NCI-H82 (cell line): ENCODE results near the gene ESPN.
"Not testable (repeated sequence)": the region's sequence is repeated elsewhere in the genome, so short reads cannot be mapped to it uniquely, and the experiment has no call there.

Source experiments
- DNase-seq: peaks from one replicate; lab custom pipeline; 2025; lab: John Stamatoyannopoulos, UW

Gene ESPN

DNA sequence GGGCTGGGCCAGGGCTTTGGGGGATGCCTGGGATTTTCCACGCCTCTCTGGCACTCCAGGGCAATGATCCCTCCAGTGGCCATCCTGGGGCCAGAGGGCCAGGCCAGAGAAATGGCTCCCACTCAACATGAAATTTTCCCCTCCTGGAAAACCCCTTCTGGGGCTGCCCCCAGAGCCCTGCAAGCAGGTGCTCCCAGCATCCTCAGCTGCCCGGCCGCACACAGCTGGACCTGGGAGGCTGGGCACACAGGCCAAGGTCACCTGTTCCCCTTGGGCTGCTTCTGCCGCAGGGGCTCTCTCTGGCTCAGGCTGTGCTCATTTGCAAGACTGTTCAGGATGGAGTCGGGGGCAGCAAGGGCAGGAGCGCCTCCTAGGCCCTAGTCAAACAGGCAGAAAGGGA is 3.9 kb downstream of the ESPN start:
- DNase-seq: not testable (repeated sequence)

GRCh38 chr1:6429660-6430411 is 5.3 kb downstream of the ESPN start:
- DNase-seq: not testable (repeated sequence)

GRCh38 chr1:6431645-6432579 is 7.3 kb downstream of the ESPN start:
- DNase-seq: not testable (repeated sequence)

DNA sequence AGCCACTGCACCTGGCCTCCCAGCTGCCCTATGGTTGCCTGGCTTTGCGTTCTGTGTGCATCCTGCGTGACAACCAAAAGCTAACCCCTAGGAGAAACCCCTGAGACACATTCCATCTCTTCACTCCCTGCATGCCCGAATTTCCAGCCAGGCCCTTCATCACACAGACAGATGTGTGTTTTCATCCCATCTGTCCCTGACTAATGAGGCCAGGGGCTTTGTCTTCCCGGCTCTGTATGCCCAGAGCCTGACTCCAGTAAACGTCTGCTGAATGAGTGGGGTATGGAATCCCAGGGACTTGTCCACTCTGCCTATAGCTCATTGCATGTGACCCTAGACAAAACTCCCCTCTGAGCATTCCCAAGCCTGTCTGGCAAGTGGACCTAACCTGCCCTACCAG is 9.6 kb downstream of the ESPN start:
- DNase-seq: peak; percentile 46

DNA sequence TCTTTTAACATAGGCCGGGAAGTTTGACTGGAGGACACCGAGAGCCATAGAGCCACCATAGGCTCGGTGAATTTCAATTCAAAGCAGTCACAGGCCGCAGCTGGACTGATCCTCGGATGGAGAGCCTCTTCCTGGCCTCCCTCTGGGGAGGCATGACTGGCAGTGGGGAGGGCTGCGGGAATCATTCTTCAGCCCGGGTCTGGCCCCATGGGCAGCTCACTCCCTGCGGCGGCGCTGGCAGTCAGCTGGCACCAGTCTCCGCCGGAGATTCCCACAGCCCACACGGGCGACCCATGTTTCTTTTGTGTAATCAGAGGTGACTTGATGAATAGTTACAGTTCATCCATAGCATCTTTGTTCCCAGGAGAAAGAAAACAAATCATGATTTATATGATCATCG is 10.6 kb downstream of the ESPN start:
- DNase-seq: no peak

DNA sequence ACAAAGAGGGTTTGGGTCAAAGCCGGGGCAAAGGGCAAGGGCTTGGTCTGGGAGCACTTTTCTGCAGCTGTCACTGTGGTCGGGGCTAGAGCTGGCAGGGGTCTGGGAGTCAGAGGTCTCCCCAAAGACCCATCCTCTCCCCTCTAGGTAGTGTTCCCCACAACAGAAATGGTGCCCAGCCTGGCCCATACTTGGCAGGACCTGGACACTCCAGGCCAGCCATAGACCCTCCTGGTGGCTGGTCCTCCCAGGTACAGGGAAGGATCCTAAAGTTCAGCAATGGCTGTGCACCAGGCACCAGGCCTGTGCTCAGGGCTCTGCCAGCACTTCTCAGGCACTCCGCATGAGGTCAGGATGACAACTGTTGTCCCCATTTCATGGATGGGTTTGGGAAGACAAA is 11.0 kb downstream of the ESPN start:
- no peak for DNase-seq

DNA sequence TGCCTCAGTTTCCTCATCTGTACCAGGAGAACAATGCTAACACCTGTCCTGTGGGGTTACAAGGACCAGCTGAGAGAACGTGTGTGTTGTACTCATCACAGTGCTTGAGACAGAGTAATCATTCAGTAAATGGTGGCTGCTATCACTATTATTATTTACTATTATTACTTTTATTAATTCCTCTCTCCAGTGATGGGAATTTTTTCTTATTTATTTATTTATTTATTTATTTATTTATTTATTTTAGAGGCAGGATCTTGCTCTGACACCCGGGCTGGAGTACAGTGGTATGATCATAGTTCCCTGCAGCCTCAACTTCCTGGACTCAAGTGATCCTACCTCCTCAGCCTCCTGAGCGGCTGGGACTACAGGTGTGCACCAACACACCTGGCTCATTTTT is 11.7 kb downstream of the ESPN start:
- not testable (repeated sequence) for DNase-seq

GRCh38 chr1:6437012-6437700 is 12.6 kb downstream of the ESPN start:
- DNase-seq: peak; percentile 28

- DNase-seq: peak; percentile 87
These were observed 13.5 kb downstream of the ESPN start for GRCh38 chr1:6438047-6438525.

GRCh38 chr1:6440198-6441126 is 15.9 kb downstream of the ESPN start:
- peak; percentile 88 for DNase-seq

GRCh38 chr1:6441586-6441985 is 17.0 kb downstream of the ESPN start:
- no peak for DNase-seq

DNA sequence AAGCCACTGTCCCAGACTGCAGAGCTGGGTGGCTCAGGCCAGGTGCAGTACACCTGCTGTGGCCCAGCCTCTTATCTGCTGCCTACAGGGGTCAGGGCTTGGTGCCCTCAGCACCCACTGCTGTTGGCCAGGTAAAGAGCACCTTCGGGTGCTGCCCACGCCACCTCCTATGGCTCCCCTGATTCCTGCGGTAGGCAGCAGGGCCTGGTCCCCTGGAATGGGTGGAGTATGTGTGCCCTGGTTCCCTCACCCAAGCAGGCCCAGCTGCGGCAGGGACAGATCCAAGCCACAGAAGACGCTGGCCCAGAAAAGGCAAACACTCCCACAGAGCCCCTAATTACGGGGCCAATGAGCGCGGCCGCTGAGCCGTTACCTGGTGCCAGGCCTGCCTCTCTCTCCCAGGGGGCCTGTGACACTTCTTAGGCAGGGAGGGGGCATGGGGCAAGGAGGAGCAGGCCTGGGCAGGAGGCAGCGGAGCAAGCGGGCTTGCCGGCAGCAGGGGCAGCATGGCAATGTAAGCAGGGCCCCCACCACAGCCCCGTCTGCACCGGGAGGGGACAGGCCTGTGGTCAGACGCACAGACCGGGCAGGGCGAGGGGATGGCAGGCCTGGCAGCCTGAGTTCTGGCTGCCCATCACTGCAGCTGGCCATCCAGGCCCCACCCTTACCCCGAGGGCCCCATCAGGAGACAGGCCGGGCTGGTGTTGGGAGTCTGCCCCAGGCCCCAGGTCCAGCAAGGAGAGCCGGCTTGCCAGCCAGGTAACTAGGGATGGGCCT is 19.0 kb downstream of the ESPN start:
- DNase-seq: no peak

DNA sequence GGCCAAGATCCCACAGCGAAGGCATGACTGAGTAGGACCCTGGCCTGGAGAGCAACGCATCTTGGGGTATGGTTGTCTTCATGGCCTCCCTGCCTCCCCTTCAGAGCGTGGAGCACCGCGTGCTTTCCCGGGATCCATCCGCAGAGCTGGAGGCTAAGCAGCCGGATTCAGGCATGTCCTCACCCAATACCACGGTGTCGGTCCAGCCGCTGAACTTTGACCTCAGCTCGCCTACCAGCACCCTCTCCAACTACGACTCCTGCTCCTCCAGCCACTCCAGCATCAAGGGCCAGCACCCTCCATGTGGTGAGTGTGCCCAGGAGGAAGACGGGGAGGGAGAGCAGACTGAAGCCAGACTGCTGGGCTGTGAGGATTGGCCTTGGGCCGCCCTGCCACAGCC is 19.8 kb downstream of the ESPN start:
- DNase-seq: no peak

DNA sequence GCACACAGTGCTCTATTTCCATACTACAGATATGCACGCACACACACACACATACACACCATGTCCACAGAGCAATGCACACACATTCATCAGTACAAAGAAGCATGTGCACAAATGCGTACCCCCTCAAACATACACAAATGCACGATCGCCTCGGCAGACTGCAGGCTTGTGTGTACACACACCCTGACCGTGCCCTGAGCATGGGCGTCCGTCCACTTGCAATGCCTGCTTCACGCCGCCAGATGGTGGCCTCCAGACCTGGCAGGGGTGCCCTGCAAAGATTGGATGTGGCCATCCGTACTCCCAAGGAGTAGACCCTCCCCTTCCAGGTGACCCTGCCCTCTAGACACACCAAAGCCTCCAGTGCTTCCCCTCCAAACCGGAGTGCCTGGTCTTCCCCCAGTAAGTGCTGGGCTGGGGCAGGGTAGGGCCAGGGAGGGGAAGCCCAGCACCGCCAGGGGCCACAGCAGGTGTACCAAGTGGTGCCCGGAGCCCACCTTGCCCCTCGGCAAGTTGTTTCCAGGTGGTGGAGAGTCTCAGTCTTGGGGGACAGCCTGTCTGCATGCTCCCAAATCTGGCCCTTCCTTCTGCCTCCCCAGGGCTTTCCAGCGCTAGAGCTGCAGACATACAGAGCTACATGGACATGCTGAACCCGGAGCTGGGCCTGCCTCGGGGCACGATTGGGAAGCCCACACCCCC is 20.6 kb downstream of the ESPN start:
- peak; percentile 69 for DNase-seq

DNA sequence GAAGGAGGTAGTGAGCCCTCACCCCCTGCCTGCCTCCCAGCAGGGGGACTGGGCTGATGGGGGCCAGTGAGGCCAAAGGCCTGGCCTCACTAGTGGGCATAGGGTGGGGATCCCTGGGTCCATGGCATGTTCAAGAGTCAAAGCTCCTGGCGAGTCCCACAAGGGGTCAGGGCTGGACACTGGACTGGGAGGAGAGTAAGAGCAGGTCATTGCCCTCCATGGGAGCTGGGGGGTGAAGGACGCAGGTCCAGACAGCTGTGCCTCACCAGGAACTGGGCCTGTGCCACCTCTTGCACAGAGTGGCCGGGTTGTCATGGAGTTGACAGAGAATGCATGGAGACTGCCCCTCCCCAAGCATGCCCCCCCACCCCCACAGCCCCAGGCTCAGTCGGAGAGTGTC is 21.4 kb downstream of the ESPN start:
- DNase-seq: not testable (repeated sequence)

GRCh38 chr1:6446665-6447015 is 22.1 kb downstream of the ESPN start:
- no peak for DNase-seq

- no peak for DNase-seq
These were observed 22.6 kb downstream of the ESPN start for GRCh38 chr1:6447016-6447817.

DNA sequence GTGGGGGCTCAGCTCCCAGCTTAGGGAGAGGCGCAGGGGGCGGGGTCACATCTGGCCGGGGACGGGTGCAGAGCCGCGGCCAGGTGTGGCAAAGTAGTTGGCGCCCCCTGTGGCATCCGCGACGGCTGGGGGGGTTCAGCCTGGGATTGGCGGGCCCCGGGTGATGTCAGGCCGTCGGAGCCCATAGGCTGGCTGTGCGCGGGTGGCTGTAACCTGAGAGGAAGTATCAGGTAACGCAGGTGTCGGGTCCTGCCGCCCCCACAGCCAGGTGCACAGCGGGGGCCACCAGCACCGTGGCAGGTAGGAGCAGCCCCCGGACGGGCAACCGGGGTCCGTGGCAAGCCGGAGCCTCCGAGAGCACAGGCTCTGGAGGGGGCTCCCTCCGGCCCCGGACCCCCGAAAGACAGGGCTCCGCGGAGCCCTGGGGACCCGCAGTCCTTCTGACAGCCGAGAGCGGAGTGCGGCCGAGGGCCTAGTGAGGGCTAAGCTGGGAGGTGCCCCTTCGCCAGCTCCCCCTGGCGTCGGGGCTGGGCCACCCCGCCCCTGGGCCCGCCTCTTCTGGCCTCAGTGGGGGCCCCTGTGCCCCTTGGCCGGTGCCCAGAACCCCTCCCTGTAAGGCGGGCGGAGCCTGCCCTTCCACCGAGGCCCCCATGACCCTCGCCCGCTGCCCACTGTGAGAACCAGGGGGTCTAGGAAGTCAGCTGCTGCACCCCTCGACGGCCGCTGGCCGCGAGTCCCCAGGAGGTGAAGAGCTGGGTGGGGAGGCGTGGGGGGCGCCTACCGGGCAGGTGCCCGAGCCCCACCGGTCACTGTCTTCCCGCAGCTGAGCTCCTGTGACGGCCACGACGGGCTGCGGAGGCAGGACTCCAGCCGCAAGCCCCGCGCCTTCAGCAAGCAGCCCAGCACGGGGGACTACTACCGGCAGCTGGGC is 23.5 kb downstream of the ESPN start:
- peak; percentile 34 for DNase-seq
